GM21526 (cell line): Measurements from ENCODE around the gene MKNK1.

Experiments
- ATAC-seq: cut with Tn5 transposase; IDR thresholded peaks from one replicate; pipeline ENCODE4 v1.9.1; 2021; ENCODE audit warnings: moderate library complexity; ENCODE audit not compliant: unreplicated experiment, low FRiP score

The MKNK1 gene

GRCh38 chr1:46525253-46525983, 78.7 kb downstream of the MKNK1 start:
- no peak for ATAC-seq

GRCh38 chr1:46524843-46525242, 79.2 kb downstream of the MKNK1 start:
- no peak for ATAC-seq

GRCh38 chr1:46523496-46524353, 80.3 kb downstream of the MKNK1 start:
- no peak for ATAC-seq

- ATAC-seq: no peak
Measured at GRCh38 chr1:46522969-46523320, 81.1 kb downstream of the MKNK1 start.

GRCh38 chr1:46522184-46522968, 81.7 kb downstream of the MKNK1 start:
- no peak for ATAC-seq

- ATAC-seq: no peak
Measured at GRCh38 chr1:46521414-46521813, 82.7 kb downstream of the MKNK1 start.

GRCh38 chr1:46520063-46520911, 83.8 kb downstream of the MKNK1 start:
- no peak for ATAC-seq

- no peak for ATAC-seq
Measured at GRCh38 chr1:46519209-46519608, 84.9 kb downstream of the MKNK1 start.

- no peak for ATAC-seq
Measured at GRCh38 chr1:46517932-46518498, 86.1 kb downstream of the MKNK1 start.

GRCh38 chr1:46517010-46517600, 87.0 kb downstream of the MKNK1 start:
- no peak for ATAC-seq

- ATAC-seq: no peak
Measured at GRCh38 chr1:46516200-46516950, 87.7 kb downstream of the MKNK1 start.

- ATAC-seq: no peak
Measured at GRCh38 chr1:46515576-46515975, 88.5 kb downstream of the MKNK1 start.

GRCh38 chr1:46513536-46513935, 90.5 kb downstream of the MKNK1 start:
- no peak for ATAC-seq

- no peak for ATAC-seq
Measured at GRCh38 chr1:46512792-46513190, 91.3 kb downstream of the MKNK1 start.

GRCh38 chr1:46512135-46512791, 91.8 kb downstream of the MKNK1 start:
- no peak for ATAC-seq

GRCh38 chr1:46510998-46511365, 93.1 kb downstream of the MKNK1 start:
- no peak for ATAC-seq

GRCh38 chr1:46510341-46510997, 93.6 kb downstream of the MKNK1 start:
- ATAC-seq: no peak

- no peak for ATAC-seq
Measured at GRCh38 chr1:46508757-46509156, 95.3 kb downstream of the MKNK1 start.
